AG08396 (cell line): Measurements from ENCODE around the gene TBC1D16.

ENCODE experiments used
- DNase-seq: peaks from one replicate; pipeline ENCODE4 v3.0.0; 2012; ENCODE audit warnings: low spot score, mixed read lengths

Gene TBC1D16

GRCh38 chr17:79949656-79950209 is 85.9 kb downstream of the TBC1D16 start:
- peak; percentile 8 for DNase-seq

- peak; percentile 5 for DNase-seq
Measured at GRCh38 chr17:79948945-79949655, 86.6 kb downstream of the TBC1D16 start.

GRCh38 chr17:79948406-79948944 is 87.2 kb downstream of the TBC1D16 start:
- DNase-seq = no peak

DNA sequence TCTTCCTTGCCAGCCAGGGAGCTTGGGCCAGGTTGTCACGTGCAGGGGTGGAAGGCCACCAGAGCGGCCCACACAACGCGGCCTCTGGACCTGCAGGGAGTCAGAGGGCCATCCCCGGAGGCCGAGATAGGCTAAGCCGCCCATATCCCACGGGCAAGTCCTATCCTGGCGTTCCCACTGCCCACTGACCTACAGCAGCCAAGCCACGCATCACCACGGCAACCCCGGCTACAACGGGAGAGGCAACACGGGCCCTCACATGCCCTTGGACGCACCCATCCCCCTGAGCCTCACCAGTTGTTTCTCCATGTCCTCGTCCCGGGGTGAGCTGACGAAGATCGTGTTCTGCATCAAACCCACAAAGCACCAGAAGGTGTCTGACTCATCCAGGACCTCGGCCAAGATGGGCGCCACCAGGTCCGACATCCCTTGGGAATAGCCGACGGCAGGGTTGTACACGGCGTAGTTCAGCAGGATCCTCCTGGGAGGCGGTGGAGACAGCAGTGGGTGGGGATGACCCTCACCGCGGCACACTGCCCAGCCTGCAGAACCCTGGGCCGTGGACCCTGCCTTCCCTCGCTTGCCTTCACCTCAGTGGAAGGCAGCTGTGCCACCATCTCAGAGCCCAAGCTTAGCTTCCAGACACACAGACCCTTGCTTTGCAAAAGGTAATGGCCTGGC is 88.2 kb downstream of the TBC1D16 start:
- DNase-seq = no peak

DNA sequence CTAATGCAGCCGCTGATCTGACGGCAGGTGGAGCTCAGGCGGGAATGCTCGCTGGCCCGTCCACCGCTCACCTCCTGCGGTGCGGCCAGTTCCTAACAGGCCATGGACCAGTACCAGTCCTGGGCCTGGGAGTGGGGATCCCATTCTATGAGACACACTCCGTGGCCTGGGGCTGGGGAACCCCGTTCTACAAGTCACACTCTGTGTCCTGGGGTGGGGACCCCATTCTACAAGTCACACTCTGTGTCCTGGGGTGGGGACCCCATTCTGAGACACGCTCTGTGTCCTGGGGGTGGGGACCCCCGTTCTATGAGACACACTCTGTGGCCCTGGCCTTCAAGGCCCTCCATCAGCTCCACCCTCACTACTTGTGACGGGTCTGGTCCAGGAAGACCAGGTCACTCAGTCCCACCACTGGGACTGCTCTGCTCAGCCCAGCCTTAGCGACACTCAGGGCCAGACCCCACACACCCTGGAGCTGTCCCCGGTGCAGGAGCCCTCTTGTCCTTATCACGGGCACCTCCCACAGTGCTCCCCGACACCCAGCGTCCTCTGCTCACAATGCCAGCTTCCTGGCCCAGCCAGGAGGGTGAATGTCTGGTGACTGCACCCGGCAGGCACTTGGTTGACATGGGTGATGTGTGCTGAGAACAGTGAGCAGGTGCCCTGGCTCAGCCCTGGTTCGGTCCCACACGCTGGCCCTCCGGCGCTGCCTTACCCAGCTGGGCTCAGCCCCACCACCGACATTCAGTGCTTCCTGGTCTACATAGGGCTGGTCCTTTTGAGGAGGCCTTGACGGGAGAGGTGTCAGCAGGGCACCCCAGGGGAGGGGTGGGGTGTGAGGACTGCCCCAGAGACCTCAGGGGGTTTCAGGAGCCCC is 89.1 kb downstream of the TBC1D16 start:
- DNase-seq = no peak

DNA sequence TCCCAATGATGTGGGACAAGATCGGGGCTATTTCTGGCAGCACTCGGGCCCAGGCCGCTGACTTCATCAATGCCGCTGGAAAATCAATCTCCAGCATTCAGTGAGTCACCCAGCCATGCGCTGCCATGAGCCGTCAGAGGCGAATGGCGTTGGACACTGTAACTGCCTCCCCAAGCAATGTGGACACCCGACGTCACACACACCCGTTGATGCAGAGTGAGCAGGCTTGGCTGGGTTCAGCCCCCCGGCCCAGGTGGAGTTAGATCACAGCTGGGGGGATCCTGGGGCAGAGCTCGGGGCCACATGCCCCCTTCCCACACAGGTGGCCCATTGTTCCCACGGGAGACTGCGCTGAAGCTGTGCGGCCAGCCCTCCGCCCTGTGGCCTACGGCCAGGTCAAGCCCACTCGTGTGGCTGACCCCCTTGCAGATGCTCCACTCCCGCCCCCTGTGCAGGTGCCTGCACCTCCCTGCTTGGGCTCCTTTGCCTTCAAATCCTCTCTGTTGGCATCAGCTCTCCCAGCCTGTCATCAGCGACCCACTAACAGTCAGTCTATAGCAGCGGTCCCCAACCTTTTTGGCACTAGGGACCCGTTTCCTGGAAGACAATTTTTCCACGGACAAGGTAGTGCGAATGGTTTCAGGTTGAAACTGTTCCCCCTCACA is 89.9 kb downstream of the TBC1D16 start:
- DNase-seq = no peak

GRCh38 chr17:79944821-79945391 is 90.8 kb downstream of the TBC1D16 start:
- DNase-seq = no peak

DNA sequence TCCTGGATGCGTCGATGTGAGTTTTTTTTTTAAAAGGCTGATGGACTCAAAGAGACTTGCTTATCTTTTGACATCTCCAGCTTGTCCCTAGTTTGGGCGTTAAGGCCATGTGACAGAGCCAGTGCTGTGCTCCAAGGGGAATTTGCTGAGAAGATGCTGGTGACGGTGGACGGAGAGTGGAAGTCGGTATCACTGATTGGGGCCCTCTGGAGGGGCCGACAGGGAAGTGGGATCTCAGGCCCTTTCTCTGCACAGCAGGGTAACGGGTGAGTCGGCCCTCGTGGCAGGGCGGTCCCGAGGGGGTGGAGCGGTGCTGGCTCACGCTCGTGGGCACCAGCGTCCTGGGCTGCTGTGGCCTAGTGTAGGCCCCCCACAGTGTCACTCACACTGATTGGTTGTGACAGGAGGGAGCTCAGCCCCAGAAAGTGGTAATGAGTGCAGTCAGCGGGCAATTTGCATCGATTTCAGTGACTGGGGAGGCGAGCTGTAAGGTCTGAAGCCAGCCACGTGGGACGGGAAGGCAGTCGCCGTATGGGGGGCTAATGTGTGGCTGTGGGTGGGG is 91.3 kb downstream of the TBC1D16 start:
- DNase-seq = no peak

DNA sequence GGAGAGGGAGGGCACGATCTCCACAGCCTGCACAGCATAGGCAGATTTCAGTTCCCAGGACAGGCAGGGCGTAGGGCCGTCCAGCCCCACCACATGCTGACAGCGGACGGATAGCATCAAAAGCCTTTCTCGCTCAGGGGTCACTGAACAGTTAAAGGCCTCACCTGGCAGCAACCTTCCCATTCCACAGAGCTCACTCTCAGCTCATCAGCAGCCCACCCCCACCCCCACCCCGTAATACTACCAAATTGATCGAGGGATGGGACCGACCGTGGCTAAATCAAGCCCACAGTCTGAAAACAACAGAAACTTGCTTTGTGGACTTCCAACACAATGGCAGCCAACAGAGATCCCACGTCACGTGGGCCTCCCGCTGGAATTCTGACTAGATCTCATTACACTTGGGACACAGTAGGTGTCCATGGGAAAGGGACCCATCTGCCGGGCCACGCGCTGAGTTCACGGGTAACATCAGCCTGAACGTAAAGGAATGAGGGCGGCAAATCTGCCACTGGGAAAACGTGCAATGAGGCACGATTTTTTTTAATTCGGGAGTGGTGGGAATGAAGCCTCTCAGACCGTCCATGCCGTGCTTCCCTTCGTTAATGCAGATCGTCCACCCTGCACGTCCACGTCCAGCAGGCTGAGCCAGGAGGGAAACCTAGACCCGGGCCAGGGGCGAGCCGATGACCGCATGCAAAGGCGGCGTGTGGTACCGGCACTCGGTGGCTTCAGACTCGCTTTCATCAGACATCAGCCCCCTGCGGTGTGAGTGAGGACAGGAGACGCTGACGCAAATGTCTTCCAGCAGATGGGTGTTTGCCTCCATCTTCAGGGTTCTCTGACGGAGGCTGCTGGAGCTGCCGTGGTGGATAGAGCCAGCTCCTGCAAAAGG is 92.1 kb downstream of the TBC1D16 start:
- no peak for DNase-seq

- peak; percentile 77 for DNase-seq
Measured at GRCh38 chr17:79942591-79943346, 92.9 kb downstream of the TBC1D16 start.

DNA sequence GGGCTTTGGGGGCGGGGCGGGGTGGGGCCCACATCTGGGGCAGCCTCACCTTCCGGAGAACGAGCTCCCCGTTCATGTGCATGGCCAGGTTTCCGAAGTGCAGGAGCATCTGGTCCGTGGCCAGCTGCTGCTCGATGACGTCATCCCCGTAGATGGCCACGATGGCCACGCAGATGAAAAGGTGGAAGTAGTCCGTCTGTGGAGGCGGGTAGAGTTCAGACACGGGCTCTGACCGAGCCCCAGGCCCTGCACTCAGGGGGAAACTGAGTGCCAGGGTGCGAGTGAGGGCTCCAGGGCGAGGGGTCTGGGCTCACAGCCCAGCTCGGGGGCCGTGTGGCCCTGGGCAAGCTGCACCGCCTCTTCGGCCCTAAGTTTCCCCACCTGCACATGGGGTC is 93.7 kb downstream of the TBC1D16 start:
- DNase-seq = no peak

GRCh38 chr17:79941088-79942010 is 94.3 kb downstream of the TBC1D16 start:
- DNase-seq = no peak

DNA sequence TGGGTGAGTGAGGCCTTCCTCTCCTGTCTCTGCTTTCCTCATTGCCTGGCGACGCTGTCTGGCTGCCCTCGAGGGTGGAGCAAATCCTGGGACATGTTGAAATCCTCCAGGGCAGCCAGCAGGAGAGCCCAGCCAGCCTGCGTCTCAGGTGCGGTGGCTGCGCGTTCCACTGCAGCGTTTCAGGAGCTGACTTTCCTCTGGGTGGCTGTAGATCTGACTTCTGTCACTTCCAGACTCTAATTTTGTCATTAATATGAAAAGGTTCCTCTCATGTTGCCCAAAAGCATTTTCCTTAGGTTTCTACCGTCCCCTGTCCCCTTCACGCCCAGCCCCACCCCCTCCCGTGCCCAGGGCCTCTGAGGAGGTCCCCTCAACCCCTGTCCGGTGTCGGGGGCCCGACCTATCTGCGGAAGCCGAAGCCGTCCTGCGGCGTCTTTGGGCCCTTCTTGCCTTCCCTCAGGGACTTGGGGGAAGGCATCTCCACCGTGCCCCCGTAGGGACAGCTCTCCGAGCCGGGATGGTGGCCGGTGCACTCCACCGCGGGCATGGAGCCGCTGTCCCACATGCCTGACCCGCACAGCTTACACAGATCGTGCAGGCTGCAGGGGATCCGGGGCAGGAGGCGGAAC is 95.1 kb downstream of the TBC1D16 start:
- DNase-seq = no peak

GRCh38 chr17:79939755-79940458 is 95.8 kb downstream of the TBC1D16 start:
- DNase-seq = no peak

DNA sequence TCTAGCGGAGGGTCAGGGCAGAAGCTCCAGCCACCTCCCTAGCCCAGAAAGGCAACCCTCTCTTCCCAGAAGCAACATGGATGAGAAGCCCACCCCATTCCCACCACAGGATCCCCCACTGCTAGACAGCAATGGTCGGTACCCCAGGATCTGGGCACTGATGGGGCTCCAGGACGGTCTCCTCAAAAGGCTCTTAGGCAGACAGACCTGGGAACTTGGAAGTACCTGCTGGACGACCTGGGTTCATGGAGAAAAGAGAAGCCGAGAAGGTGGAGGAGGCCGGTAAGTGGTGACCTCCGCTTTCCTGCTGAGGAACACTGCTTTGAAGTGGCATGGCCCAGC is 96.6 kb downstream of the TBC1D16 start:
- no peak for DNase-seq

GRCh38 chr17:79938336-79939093 is 97.2 kb downstream of the TBC1D16 start:
- DNase-seq = no peak
